ENCODE results near the gene CCER1.
A peak's percentile ranks its signal among the peaks of the same experiment; 100 is the strongest.
"Not testable (repeated sequence)": the region's sequence is repeated elsewhere in the genome, so short reads cannot be mapped to it uniquely, and the experiment has no call there.

The CCER1 gene

DNA sequence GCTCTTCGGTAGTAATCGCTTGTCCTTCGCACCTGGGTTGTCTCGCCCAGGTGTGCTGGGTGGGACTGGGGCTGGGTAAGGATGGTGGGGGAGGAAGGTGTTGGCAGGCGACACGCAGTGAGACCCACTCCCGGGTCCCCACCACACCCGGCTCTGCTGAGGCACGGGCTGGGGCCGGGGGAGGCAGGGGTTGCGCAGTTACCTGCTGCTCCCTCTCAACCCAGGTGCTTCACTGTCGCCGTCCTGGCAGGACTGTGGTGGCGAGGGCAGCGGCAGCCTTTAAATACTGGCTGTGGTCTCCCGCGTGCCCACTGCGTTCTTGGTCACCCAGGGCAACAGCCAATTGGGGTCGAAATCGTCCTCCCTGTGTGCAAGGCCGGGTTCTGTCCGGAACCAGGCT, at the start of gene CCER1:
TSS of gene CCER1 (minus strand) at position 256 of the 400 bp plus-strand sequence. CDS start 434 bp downstream, outside the sequence.
- no peak for DNase-seq (ENCODE audit: low read depth, low spot score)

GRCh38 chr12:91003737-91004136, 48.8 kb upstream of the CCER1 start:
- no peak for DNase-seq (ENCODE audit: low read depth, low spot score)

DNA sequence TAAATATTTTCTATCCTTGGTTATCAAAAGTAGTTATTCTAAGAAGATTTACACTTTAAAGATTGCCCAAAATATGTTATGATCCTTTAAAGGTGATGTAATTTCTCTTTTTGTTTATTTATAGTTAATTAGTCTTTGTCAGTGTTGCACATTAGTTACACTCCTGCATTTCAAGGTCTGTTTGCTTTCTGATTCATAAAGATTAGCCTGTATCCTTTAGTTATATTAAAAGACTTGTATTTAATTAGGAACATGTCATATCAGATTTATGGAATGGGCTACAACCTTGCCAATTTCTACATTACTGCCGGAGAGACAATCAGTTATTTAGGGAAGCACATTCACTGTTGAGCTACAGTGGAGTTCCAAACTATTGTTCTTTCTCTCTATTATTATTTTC, 46.3 kb upstream of the CCER1 start:
- no peak for DNase-seq (ENCODE audit: low read depth, low spot score)

DNA sequence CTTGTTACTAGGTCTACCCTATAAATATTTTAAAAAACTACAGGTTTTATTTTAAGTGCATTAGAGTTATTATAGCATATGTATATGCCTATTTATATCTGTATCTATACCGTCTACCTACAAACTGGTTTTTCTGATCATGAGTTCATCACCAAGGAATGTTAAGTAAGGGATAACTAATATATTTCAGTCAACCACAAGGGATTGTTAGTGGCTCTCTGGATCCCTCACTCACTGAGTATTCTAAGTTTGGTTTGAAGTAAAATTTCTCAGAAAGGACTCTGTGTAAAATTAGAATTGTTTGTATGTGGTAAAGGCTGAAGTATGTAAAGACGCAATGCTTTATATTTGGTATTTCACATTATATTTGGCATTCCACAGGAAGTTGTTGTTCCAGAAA, 45.0 kb upstream of the CCER1 start:
- no peak for DNase-seq (ENCODE audit: low read depth, low spot score)

DNA sequence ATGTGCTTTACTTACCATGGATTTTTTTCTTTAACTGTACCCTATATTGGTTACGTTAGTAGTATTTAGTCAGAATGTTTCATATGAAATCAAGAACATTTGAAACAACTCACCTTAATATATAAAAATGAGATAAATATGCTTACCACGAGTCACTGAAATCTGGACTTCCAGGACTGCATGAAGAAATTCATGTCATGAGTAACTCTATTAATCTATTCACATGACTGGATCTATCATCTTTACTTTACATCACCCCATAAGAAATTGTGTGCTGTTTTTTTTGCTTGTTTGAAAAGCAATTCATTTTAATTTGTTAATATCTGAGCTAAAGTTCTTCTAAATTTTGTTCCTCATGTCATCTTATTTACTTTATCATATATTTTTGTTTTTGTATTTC, 44.6 kb upstream of the CCER1 start:
- no peak for DNase-seq (ENCODE audit: low read depth, low spot score)

GRCh38 chr12:90995010-90995409, 40.0 kb upstream of the CCER1 start:
- no peak for DNase-seq (ENCODE audit: low read depth, low spot score)

- peak; percentile 41 for DNase-seq (ENCODE audit: low read depth, low spot score)
Observed at GRCh38 chr12:90991952-90992465, 37.0 kb upstream of the CCER1 start.

GRCh38 chr12:90990611-90991010, 35.6 kb upstream of the CCER1 start:
- no peak for DNase-seq (ENCODE audit: low read depth, low spot score)

DNA sequence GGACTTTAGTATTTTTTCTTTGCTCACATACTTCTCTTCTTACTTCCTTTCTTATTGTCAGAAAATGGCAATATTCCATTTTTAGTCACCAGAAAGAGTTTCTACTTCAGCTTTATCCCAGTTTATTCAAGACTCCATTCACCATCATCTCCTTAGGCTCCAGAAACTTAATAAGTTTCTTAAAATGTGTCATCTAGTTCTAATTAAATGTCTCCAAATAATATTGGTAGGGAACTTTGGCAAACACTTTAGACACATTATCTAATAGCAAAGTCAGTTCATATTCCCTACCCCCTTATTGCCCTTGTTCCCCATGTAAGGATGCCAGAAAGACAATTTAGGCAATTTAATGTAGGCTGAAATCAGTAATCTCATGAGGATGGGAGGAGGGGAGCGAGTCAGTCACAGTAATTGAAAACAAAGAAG, 34.7 kb upstream of the CCER1 start:
- DNase-seq (ENCODE audit: low read depth, low spot score), result no peak

- no peak for DNase-seq (ENCODE audit: low read depth, low spot score)
Observed at GRCh38 chr12:90987520-90987919, 32.5 kb upstream of the CCER1 start.

GRCh38 chr12:90987101-90987500, 32.1 kb upstream of the CCER1 start:
- no peak for DNase-seq (ENCODE audit: low read depth, low spot score)

DNA sequence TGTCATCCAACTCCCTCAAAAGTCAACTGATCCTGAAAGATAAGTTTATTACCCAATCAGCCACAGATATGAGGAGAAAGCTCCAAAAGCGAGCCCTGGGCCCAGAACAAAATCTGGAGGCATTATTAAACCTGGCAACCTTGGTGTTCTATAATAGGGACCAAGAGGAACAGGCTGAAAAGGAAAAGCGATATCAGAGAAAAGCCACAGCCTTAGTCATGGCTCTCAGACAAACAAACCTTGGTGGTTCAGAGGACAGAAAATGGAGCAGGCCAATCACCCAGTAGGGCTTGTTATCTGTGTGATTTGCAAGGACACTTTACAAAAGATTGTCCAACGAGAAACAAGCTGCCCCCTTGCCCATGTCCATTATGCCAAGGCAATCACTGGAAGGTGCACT, 30.4 kb upstream of the CCER1 start:
- DNase-seq (ENCODE audit: low read depth, low spot score), result not testable (repeated sequence)

- peak; percentile 46 for DNase-seq (ENCODE audit: low read depth, low spot score)
Observed at GRCh38 chr12:90984114-90984513, 29.1 kb upstream of the CCER1 start.

- no peak for DNase-seq (ENCODE audit: low read depth, low spot score)
Observed at GRCh38 chr12:90982170-90982569, 27.2 kb upstream of the CCER1 start.

GRCh38 chr12:90979951-90980350, 25.0 kb upstream of the CCER1 start:
- DNase-seq (ENCODE audit: low read depth, low spot score), result no peak

GRCh38 chr12:90979019-90979418, 24.0 kb upstream of the CCER1 start:
- DNase-seq (ENCODE audit: low read depth, low spot score), result no peak

- peak; percentile 75 for DNase-seq (ENCODE audit: low read depth, low spot score)
Observed at GRCh38 chr12:90978117-90978770, 23.3 kb upstream of the CCER1 start.

- DNase-seq (ENCODE audit: low read depth, low spot score), result no peak
Observed at GRCh38 chr12:90977224-90977623, 22.2 kb upstream of the CCER1 start.

- DNase-seq (ENCODE audit: low read depth, low spot score), result no peak
Observed at GRCh38 chr12:90974286-90974685, 19.3 kb upstream of the CCER1 start.

GRCh38 chr12:90972226-90972625, 17.2 kb upstream of the CCER1 start:
- no peak for DNase-seq (ENCODE audit: low read depth, low spot score)

DNA sequence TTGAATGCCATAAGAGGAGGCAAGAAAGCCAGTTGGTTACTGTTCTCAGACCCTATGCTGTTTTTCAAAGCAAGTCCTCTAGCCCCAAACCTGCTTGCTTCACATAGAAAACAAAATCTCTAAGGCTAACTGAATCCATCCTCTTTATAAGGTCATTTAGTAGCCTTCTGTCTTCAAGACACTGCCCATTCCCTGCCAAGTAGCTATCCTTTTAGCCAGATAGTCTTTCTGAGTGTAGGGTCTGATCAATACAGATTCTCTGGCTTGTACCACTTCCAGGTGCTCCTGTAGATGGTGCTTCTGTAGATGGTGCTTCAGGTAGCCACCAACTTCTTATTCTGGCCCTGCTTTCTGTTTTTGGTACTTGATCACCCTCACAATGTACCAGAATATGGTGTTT, 15.9 kb upstream of the CCER1 start:
- no peak for DNase-seq (ENCODE audit: low read depth, low spot score)

GRCh38 chr12:90970471-90970870, 15.5 kb upstream of the CCER1 start:
- no peak for DNase-seq (ENCODE audit: low read depth, low spot score)

DNA sequence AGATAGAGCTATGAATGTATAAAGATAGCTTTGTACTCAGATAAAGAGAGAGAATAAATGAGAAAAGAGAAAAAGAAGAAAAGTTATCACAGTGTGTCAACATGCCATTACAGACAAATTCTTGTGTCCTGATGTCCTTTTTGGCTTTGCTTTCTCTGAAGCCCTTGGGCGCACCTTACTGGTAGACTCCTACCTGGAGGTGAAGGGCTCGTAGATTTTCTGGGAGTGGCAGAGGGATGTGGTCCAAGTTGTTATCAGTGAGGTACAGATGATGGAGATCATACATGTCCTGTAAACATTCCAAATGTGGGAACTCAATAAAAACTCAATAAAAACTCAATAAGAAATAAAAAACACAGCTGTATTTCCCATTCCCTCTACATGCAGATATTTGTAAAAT, 14.9 kb upstream of the CCER1 start:
- no peak for DNase-seq (ENCODE audit: low read depth, low spot score)

- no peak for DNase-seq (ENCODE audit: low read depth, low spot score)
Observed at GRCh38 chr12:90969346-90969745, 14.4 kb upstream of the CCER1 start.
